Fibroblast of lung (primary cell): ENCODE data around the gene PCDHGA11.

ENCODE experiments used
- CTCF ChIP-seq, 2 donors: IDR thresholded peaks in 1 of 2; conservative IDR thresholded peaks in 1 of 2; 1 replicate in 1 of 2; 2 replicates in 1 of 2; pipeline ENCODE4 v1.5.1; 2011 to 2012; ENCODE audit warnings: low read length in 2 of 2, control low read depth in 1 of 2, inconsistent platforms in 1 of 2, low read depth in 1 of 2, mild to moderate bottlenecking in 1 of 2
- EZH2 ChIP-seq: IDR thresholded peaks from 2 replicates; pipeline ENCODE4 v1.5.1; 2012; ENCODE audit warnings: low read length, control low read depth, mild to moderate bottlenecking; ENCODE audit errors: missing control alignments

GRCh38 chr5:141421489-141421855 is 621 bp downstream of the PCDHGA11 start:
- no peak for TF ChIP-seq CTCF (conservative IDR thresholded peaks at IDR 0.05 in 1 of 2, IDR thresholded peaks at IDR 0.05 in 1 of 2; ENCODE audit: low read depth in 1 of 2, low read length in 2 of 2)
- no peak for TF ChIP-seq EZH2
